Measurements from ENCODE around the gene PRUNE2. TPM values are rescaled to one million over a fixed set of nuclear protein-coding genes. Genes with fewer than 3 reads are reported as not detected.

Gene PRUNE2
- total RNA-seq, 1 experiment from 2014 or later: 3.5 TPM

GRCh38 chr9:76580188-76580587, 325.7 kb downstream of the PRUNE2 start:
- ChIA-PET POLR2A (no interaction called here), CTCF (no interaction called here)
- intact Hi-C loops (cut with micrococcal nuclease; ENCODE audit: unreplicated experiment): loop anchor here (10.0 kb wide), 1 partner anchor 125 kb away; the partner anchor contains the start of gene GCNT1

GRCh38 chr9:76576344-76576743, 329.6 kb downstream of the PRUNE2 start:
- Histone ChIP-seq H3K4me1 (no peaks in the 10 kb centered on the region), H3K36me3 (ENCODE audit: control insufficient read depth, insufficient read depth, low read length) (no peaks in the 10 kb centered on the region), H3K9me3 (no peaks in the 10 kb centered on the region), H3K4me3 (ENCODE audit: low read depth, low read length) (no peak overlapping the region), H3K27me3 (replicated peaks; ENCODE audit: control insufficient read depth, insufficient read depth, low read length) (no peaks in the 10 kb centered on the region)
- ChIA-PET CTCF (interaction anchor here (0.5 kb wide), 1 partner anchor 17 kb away, joined by 4 read pairs; no protein-coding TSS in a partner anchor), POLR2A (interaction anchor here (0.6 kb wide), 2 partner anchors 117 to 182 kb away, joined by 3 read pairs; partner anchors contain the start of gene GCNT1)
- Mint-ChIP-seq H3K9me3 (ENCODE audit: unreplicated experiment) (no peaks in the 10 kb centered on the region), H3K27ac (ENCODE audit: unreplicated experiment) (peak overlapping the region; percentile 77), H3K36me3 (ENCODE audit: insufficient read depth, unreplicated experiment) (no peaks in the 10 kb centered on the region), H3K27me3 (ENCODE audit: insufficient read depth, unreplicated experiment) (no peaks in the 10 kb centered on the region), H3K4me3 (ENCODE audit: unreplicated experiment) (peak overlapping the region; percentile 36), H3K4me1 (ENCODE audit: low read depth, unreplicated experiment) (peaks cover 6% of the 10 kb centered on the region)
- intact Hi-C loops (cut with micrococcal nuclease; ENCODE audit: unreplicated experiment): no loop called here
- DNase-seq: no peak
- no peak for TF ChIP-seq CTCF (IDR thresholded peaks at IDR 0.05; ENCODE audit: insufficient read depth in 1 of 2, low read depth in 1 of 2, low read length in 1 of 2, severe bottlenecking in 1 of 2, unreplicated experiment in 1 of 2)
- BruUV-seq (replicated peaks): no TSS peak

More at GRCh38 chr9:76580188-76580587, 325.7 kb downstream of the PRUNE2 start:
- Histone ChIP-seq H3K4me3 (ENCODE audit: low read depth, low read length) (no peak overlapping the region), H3K4me1 (peaks cover 2% of the 10 kb centered on the region; the same call in 1 of the 2 replicates), H3K27me3 (replicated peaks; ENCODE audit: control insufficient read depth, insufficient read depth, low read length) (no peaks in the 10 kb centered on the region), H3K9me3 (no peaks in the 10 kb centered on the region), H3K36me3 (ENCODE audit: control insufficient read depth, insufficient read depth, low read length) (no peaks in the 10 kb centered on the region)
- no peak overlapping the region for H3K4me3 Mint-ChIP-seq (ENCODE audit: unreplicated experiment)
- no peak overlapping the region for H3K27ac Mint-ChIP-seq (ENCODE audit: unreplicated experiment)
- no peaks in the 10 kb centered on the region for H3K27me3 Mint-ChIP-seq (ENCODE audit: insufficient read depth, unreplicated experiment)
- no peak for DNase-seq
- H3K36me3 Mint-ChIP-seq (ENCODE audit: insufficient read depth, unreplicated experiment): no peaks in the 10 kb centered on the region
- H3K4me1 Mint-ChIP-seq (ENCODE audit: low read depth, unreplicated experiment): peaks cover 6% of the 10 kb centered on the region
- no TSS peak for BruUV-seq (replicated peaks)
- H3K9me3 Mint-ChIP-seq (ENCODE audit: unreplicated experiment): no peaks in the 10 kb centered on the region
- no peak for TF ChIP-seq CTCF (IDR thresholded peaks at IDR 0.05; ENCODE audit: insufficient read depth in 1 of 2, low read depth in 1 of 2, low read length in 1 of 2, severe bottlenecking in 1 of 2, unreplicated experiment in 1 of 2)

- Histone ChIP-seq H3K9me3 (no peaks in the 10 kb centered on the region), H3K36me3 (ENCODE audit: control insufficient read depth, insufficient read depth, low read length) (no peaks in the 10 kb centered on the region), H3K27me3 (replicated peaks; ENCODE audit: control insufficient read depth, insufficient read depth, low read length) (no peaks in the 10 kb centered on the region), H3K4me1 (no peaks in the 10 kb centered on the region), H3K4me3 (ENCODE audit: low read depth, low read length) (no peak overlapping the region)
- peak overlapping the region; percentile 77 for H3K27ac Mint-ChIP-seq (ENCODE audit: unreplicated experiment)
- ChIA-PET POLR2A (interaction anchor here (0.6 kb wide), 2 partner anchors 117 to 182 kb away, joined by 3 read pairs; partner anchors contain the start of gene GCNT1), CTCF (no interaction called here)
- no TSS peak for BruUV-seq (replicated peaks)
- peaks cover 6% of the 10 kb centered on the region for H3K4me1 Mint-ChIP-seq (ENCODE audit: low read depth, unreplicated experiment)
- TF ChIP-seq CTCF (IDR thresholded peaks at IDR 0.05; ENCODE audit: insufficient read depth in 1 of 2, low read depth in 1 of 2, low read length in 1 of 2, severe bottlenecking in 1 of 2, unreplicated experiment in 1 of 2): no peak
- H3K27me3 Mint-ChIP-seq (ENCODE audit: insufficient read depth, unreplicated experiment): no peaks in the 10 kb centered on the region
- H3K4me3 Mint-ChIP-seq (ENCODE audit: unreplicated experiment): no peak overlapping the region
- intact Hi-C loops (cut with micrococcal nuclease; ENCODE audit: unreplicated experiment): no loop called here
- H3K9me3 Mint-ChIP-seq (ENCODE audit: unreplicated experiment): no peaks in the 10 kb centered on the region
- DNase-seq: no peak
- no peaks in the 10 kb centered on the region for H3K36me3 Mint-ChIP-seq (ENCODE audit: insufficient read depth, unreplicated experiment)
These were observed 330.2 kb downstream of the PRUNE2 start for GRCh38 chr9:76575761-76576160.

Data from Caco-2 (cell line).